Epithelial cell of proximal tubule (primary cell): ENCODE results near the gene KLRC4. TPM values are rescaled to one million over a fixed set of nuclear protein-coding genes. Genes with fewer than 3 reads are reported as not detected.
"Not testable (repeated sequence)": the region's sequence is repeated elsewhere in the genome, so short reads cannot be mapped to it uniquely, and the experiment has no call there.

Experiments used
- DNase-seq: peaks from one replicate; pipeline ENCODE4 v3.0.0-alpha.2; 2011; ENCODE audit warnings: low read depth
- H3K4me3 ChIP-seq: 2 replicates; pipeline ENCODE4 v1.5.1; 2011; ENCODE audit warnings: low read depth, mild to moderate bottlenecking, low read length
- CTCF ChIP-seq: conservative IDR thresholded peaks from 2 replicates; pipeline ENCODE4 v1.5.1; 2012; ENCODE audit warnings: low read depth, mild to moderate bottlenecking, low read length
- total RNA-seq: library from RNA; depleted of rRNA; stranded (reverse); fragments of >200 nt; gene quantifications from 2 replicates; pipeline ENCODE4 v1.2.3, GENCODE V29; 2015

Gene KLRC4
- total RNA-seq, 1 donor from 2014 or later: not detected

GRCh38 chr12:10389904-10390303, 19.7 kb downstream of the KLRC4 start, which contains the start of gene KLRK1:
Gene KLRK1 (minus strand): TSS chr12:10390041. CDS start chr12:10388810, 1,231 bp downstream.
- no peak within 1 kb of the TSS for H3K4me3 ChIP-seq

GRCh38 chr12:10388624-10389413, 20.7 kb downstream of the KLRC4 start:
- DNase-seq: no peak
- H3K4me3 ChIP-seq: no peak overlapping the region
- no peak for TF ChIP-seq CTCF

More at GRCh38 chr12:10389904-10390303, 19.7 kb downstream of the KLRC4 start, which contains the start of gene KLRK1:
- no peak for DNase-seq
- TF ChIP-seq CTCF: no peak

GRCh38 chr12:10387498-10387897, 22.1 kb downstream of the KLRC4 start:
- H3K4me3 ChIP-seq, DNase-seq: not testable (repeated sequence)

- no peak for TF ChIP-seq CTCF
- DNase-seq: no peak
- H3K4me3 ChIP-seq: no peak overlapping the region
These were observed 22.7 kb downstream of the KLRC4 start for GRCh38 chr12:10386857-10387256.

- no peak for DNase-seq
- H3K4me3 ChIP-seq: no peak overlapping the region
- no peak for TF ChIP-seq CTCF
These were observed 24.4 kb downstream of the KLRC4 start for GRCh38 chr12:10385166-10385613.

- TF ChIP-seq CTCF: no peak
- no peak for DNase-seq
- no peak overlapping the region for H3K4me3 ChIP-seq
These were observed 25.4 kb downstream of the KLRC4 start for GRCh38 chr12:10384191-10384590.

- no peak for TF ChIP-seq CTCF
These were observed 27.5 kb downstream of the KLRC4 start for GRCh38 chr12:10381928-10382628.

GRCh38 chr12:10378737-10379136, 30.8 kb downstream of the KLRC4 start:
- DNase-seq: not testable (repeated sequence)

More at GRCh38 chr12:10381928-10382628, 27.5 kb downstream of the KLRC4 start:
- no peak overlapping the region for H3K4me3 ChIP-seq
- DNase-seq: no peak

More at GRCh38 chr12:10378737-10379136, 30.8 kb downstream of the KLRC4 start:
- not testable (repeated sequence) for H3K4me3 ChIP-seq
